GM12878 (cell line): Measurements from ENCODE around the gene NLGN3. TPM values are rescaled to one million over a fixed set of nuclear protein-coding genes. Genes with fewer than 3 reads are reported as not detected.
A peak's percentile ranks its signal among the peaks of the same experiment; 100 is the strongest.

Source experiments
- ATF7 ChIP-seq: fragments of 450-650 bp; IDR thresholded peaks from 2 replicates; pipeline ENCODE4 v1.6.1; 2016; ENCODE audit warnings: low read depth, mild to moderate bottlenecking
- BRCA1 ChIP-seq: IDR thresholded peaks from 2 replicates; pipeline ENCODE4 v1.6.1; 2011; ENCODE audit warnings: low read depth, low read length, improper control_type of control experiment
- CBX3 ChIP-seq: fragments of 200-600 bp; sonication (generic); IDR thresholded peaks from 2 replicates; pipeline ENCODE4 v1.6.1; 2016; ENCODE audit warnings: low read depth, borderline replicate concordance
- CREM ChIP-seq: IDR thresholded peaks from 2 replicates; pipeline ENCODE4 v1.6.1; 2014; ENCODE audit warnings: antibody characterized with exemption, low read depth
- E4F1 ChIP-seq: fragments of 450-650 bp; IDR thresholded peaks from 2 replicates; pipeline ENCODE4 v1.6.1; 2018; ENCODE audit warnings: borderline replicate concordance, mild to moderate bottlenecking; ENCODE audit not compliant: partially characterized antibody
- ETV6 ChIP-seq, 2 experiments: fragments of 450-650 bp in 1 of 2; IDR thresholded peaks in 1 of 2; conservative IDR thresholded peaks in 1 of 2; 2 replicates each; pipeline ENCODE4 v1.6.1; 2014; ENCODE audit warnings: antibody characterized with exemption in 1 of 2, borderline replicate concordance in 1 of 2, low read depth in 1 of 2, mild to moderate bottlenecking in 1 of 2, moderate library complexity in 1 of 2
- MXI1 ChIP-seq: fragments of 150-350 bp; IDR thresholded peaks from 2 replicates; pipeline ENCODE4 v1.6.1; 2011; ENCODE audit warnings: low read depth, mild to moderate bottlenecking, inconsistent platforms, low read length, improper control_type of control experiment
- NBN ChIP-seq: fragments of 450-650 bp; IDR thresholded peaks from 2 replicates; pipeline ENCODE4 v1.6.1; 2016
- NR2C2 ChIP-seq: IDR thresholded peaks from 2 replicates; pipeline ENCODE4 v1.6.1; 2011; ENCODE audit warnings: borderline replicate concordance, low read depth; ENCODE audit not compliant: control insufficient read depth, insufficient read length
- PRDM15 ChIP-seq: fragments of 450-650 bp; formaldehyde crosslinking; IDR thresholded peaks from 2 replicates; pipeline ENCODE4 v1.4.0; 2020; ENCODE audit warnings: mild to moderate bottlenecking, moderate library complexity
- RUNX3 ChIP-seq: IDR thresholded peaks from 2 replicates; pipeline ENCODE4 v1.6.1; 2012; ENCODE audit warnings: low read length, inconsistent platforms
- SP1 ChIP-seq: IDR thresholded peaks from one replicate; pipeline ENCODE4 v1.6.1; 2011; ENCODE audit warnings: low read depth, low read length
- SRF ChIP-seq, 2 experiments: IDR thresholded peaks; 2 replicates each; pipeline ENCODE4 v1.6.1; 2011; ENCODE audit warnings: low read depth in 2 of 2, low read length in 2 of 2, mild to moderate bottlenecking in 1 of 2, moderate library complexity in 1 of 2
- ZNF384 ChIP-seq: IDR thresholded peaks from 2 replicates; pipeline ENCODE4 v1.6.1; 2012; ENCODE audit warnings: low read depth, mild to moderate bottlenecking, low read length, improper control_type of control experiment, borderline replicate concordance
- polyA plus RNA-seq, 11 experiments: library from polyadenylated mRNA; depleted of rRNA in 4 of 11; unstranded in 6 of 11; stranded (reverse) in 5 of 11; fragments of >200 nt; fragmentation: Nextera tagmentation in 4 of 11; fragmentation: Illumina TruSeq in 1 of 11; extraction: Ambion mirVana in 4 of 11; extraction: Trizol in 1 of 11; gene quantifications; 1 replicate in 1 of 11; 2 replicates in 10 of 11; pipeline versions ENCODE4 v1.2.1 to v1.2.3, GENCODE V29; 2011 to 2016; ENCODE audit warnings: inconsistent platforms in 2 of 11, missing spikeins in 2 of 11, low read depth in 1 of 11
- total RNA-seq, 4 experiments: library from RNA; depleted of rRNA in 3 of 4; stranded (reverse); fragments of >200 nt in 3 of 4; fragmentation: Illumina TruSeq in 1 of 4; extraction: Trizol in 1 of 4; gene quantifications; 2 replicates each; pipeline versions ENCODE4 v1.2.1 to v1.2.3, GENCODE V29; 2013 to 2021
- TF ChIP-seq, protein P1 (sequence below): fragments of 450-650 bp; IDR thresholded peaks from 2 replicates; pipeline ENCODE4 v1.6.1; 2017; ENCODE audit warnings: borderline replicate concordance
- TF ChIP-seq, protein P2 (sequence below): fragments of 450-650 bp; IDR thresholded peaks from 2 replicates; pipeline ENCODE4 v1.6.1; 2016; ENCODE audit warnings: mild to moderate bottlenecking
- TF ChIP-seq, protein P3 (sequence below): fragments of 450-650 bp; formaldehyde crosslinking; IDR thresholded peaks from 2 replicates; pipeline ENCODE4 v1.5.0; 2022; ENCODE audit warnings: mild to moderate bottlenecking, missing genetic modification characterization
- TF ChIP-seq, protein P4 (sequence below): IDR thresholded peaks from 2 replicates; pipeline ENCODE4 v1.6.1; 2012; ENCODE audit warnings: low read depth, low read length, improper control_type of control experiment

Gene NLGN3
- total and polyA plus RNA-seq, 10 of the 15 experiments (the other 5 are each of a cell fraction or from before 2014, with no cell fraction given) = 0.07 to 0.73 (median 0.28) TPM

DNA sequence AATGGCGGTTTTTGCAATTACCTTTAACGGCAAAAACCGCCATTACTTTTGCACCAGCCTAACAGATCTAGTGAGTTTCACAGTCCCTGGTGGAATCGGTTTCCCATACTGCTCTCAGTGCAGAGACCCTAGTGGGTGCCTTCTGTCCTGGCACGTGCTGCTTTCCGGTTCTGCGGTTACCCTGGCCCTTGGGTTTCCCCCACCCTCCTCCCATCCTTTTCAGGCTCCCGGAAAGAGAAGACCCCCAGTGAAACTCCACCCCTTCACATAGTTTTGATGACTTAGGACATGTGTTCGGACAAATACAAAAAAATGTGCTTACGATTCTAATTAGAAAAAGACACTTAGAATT, 36.9 kb downstream of the NLGN3 start (continued):
- TF ChIP-seq, protein P1, sequence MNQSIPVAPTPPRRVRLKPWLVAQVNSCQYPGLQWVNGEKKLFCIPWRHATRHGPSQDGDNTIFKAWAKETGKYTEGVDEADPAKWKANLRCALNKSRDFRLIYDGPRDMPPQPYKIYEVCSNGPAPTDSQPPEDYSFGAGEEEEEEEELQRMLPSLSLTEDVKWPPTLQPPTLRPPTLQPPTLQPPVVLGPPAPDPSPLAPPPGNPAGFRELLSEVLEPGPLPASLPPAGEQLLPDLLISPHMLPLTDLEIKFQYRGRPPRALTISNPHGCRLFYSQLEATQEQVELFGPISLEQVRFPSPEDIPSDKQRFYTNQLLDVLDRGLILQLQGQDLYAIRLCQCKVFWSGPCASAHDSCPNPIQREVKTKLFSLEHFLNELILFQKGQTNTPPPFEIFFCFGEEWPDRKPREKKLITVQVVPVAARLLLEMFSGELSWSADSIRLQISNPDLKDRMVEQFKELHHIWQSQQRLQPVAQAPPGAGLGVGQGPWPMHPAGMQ = no peak
- no peak for TF ChIP-seq E4F1
- TF ChIP-seq SRF (IDR thresholded peaks at IDR 0.05; ENCODE audit: low read depth in 2 of 2, low read length in 2 of 2) = peak in 1 of 2 experiments; percentile 76; a peak in 1 of 4 replicates
- TF ChIP-seq, protein P2, sequence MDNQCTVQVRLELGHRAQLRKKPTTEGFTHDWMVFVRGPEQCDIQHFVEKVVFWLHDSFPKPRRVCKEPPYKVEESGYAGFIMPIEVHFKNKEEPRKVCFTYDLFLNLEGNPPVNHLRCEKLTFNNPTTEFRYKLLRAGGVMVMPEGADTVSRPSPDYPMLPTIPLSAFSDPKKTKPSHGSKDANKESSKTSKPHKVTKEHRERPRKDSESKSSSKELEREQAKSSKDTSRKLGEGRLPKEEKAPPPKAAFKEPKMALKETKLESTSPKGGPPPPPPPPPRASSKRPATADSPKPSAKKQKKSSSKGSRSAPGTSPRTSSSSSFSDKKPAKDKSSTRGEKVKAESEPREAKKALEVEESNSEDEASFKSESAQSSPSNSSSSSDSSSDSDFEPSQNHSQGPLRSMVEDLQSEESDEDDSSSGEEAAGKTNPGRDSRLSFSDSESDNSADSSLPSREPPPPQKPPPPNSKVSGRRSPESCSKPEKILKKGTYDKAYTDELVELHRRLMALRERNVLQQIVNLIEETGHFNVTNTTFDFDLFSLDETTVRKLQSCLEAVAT = no peak
- no peak for TF ChIP-seq CREM
- TF ChIP-seq, protein P3, sequence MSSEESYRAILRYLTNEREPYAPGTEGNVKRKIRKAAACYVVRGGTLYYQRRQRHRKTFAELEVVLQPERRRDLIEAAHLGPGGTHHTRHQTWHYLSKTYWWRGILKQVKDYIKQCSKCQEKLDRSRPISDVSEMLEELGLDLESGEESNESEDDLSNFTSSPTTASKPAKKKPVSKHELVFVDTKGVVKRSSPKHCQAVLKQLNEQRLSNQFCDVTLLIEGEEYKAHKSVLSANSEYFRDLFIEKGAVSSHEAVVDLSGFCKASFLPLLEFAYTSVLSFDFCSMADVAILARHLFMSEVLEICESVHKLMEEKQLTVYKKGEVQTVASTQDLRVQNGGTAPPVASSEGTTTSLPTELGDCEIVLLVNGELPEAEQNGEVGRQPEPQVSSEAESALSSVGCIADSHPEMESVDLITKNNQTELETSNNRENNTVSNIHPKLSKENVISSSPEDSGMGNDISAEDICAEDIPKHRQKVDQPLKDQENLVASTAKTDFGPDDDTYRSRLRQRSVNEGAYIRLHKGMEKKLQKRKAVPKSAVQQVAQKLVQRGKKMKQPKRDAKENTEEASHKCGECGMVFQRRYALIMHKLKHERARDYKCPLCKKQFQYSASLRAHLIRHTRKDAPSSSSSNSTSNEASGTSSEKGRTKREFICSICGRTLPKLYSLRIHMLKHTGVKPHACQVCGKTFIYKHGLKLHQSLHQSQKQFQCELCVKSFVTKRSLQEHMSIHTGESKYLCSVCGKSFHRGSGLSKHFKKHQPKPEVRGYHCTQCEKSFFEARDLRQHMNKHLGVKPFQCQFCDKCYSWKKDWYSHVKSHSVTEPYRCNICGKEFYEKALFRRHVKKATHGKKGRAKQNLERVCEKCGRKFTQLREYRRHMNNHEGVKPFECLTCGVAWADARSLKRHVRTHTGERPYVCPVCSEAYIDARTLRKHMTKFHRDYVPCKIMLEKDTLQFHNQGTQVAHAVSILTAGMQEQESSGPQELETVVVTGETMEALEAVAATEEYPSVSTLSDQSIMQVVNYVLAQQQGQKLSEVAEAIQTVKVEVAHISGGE (CRISPR knock-in tag) = no peak
- TF ChIP-seq CBX3 = no peak
- no peak for TF ChIP-seq SP1
- TF ChIP-seq, protein P4, sequence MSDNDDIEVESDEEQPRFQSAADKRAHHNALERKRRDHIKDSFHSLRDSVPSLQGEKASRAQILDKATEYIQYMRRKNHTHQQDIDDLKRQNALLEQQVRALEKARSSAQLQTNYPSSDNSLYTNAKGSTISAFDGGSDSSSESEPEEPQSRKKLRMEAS = no peak
- TF ChIP-seq PRDM15 (CRISPR knock-in tag) = no peak
- TF ChIP-seq ATF7 = no peak
- TF ChIP-seq ZNF384 = no peak
- TF ChIP-seq RUNX3 = peak; percentile 87
- TF ChIP-seq MXI1 = no peak
- TF ChIP-seq NBN = no peak
- TF ChIP-seq ETV6 (conservative IDR thresholded peaks at IDR 0.05 in 1 of 2, IDR thresholded peaks at IDR 0.05 in 1 of 2; ENCODE audit: borderline replicate concordance in 1 of 2, low read depth in 1 of 2) = 0 out of 4 replicates have a peak, but pooled peaks of 1 of the 2 experiments have one; percentile 16
- no peak for TF ChIP-seq NR2C2
- TF ChIP-seq BRCA1 = no peak
